Epithelial cell of esophagus (primary cell): ENCODE data around the gene LCN10.

Experiments used
- DNase-seq: peaks from one replicate; pipeline ENCODE4 v3.0.0; 2010; ENCODE audit warnings: low read depth
- H3K4me3 ChIP-seq: 2 replicates; pipeline ENCODE4 v1.5.1; 2011; ENCODE audit warnings: mild to moderate bottlenecking, low read length, control low read depth
- TF ChIP-seq, protein P1 (sequence below): IDR thresholded peaks from 2 replicates; pipeline ENCODE4 v1.5.1; 2011; ENCODE audit warnings: low read depth, mild to moderate bottlenecking, low read length, control low read depth, inconsistent platforms; ENCODE audit not compliant: insufficient read depth; ENCODE audit errors: missing control alignments

The LCN10 gene

DNA sequence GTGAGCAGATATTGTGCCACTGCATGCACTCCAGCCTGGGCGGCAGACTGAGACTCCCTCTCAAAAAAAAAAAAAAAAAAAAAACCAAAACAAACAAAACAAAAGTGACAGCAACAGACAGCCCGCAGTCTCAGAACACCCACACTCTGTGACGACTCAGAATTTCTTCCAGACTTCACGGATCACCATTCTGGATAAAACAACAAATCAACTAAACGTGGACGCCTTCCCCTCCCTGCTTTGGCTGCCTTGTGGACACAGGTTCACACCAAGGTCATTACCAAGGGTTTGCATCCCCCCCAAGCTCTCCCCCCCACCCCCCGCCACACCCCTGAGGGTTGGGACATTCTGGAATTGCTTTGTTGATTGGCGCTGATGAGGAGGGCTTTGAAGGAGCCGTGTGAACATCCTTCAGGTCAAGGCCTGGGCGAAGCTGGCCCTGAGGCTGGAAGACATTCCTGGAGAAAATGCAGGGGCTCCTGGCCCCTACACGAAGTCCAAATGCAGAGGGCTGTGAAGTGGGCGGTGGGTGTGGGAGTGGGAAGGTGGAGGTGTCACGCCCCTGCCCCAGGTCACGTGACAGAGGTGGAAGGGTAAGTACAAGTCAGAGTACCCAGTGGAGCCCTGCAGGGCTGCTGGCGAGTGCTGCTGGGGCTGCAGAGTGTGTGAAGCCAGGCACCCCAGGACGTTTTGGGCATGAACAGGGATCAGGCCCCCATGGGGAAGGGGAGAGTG, 10.1 kb downstream of the LCN10 start:
- no peak overlapping the region for H3K4me3 ChIP-seq
- TF ChIP-seq, protein P1, sequence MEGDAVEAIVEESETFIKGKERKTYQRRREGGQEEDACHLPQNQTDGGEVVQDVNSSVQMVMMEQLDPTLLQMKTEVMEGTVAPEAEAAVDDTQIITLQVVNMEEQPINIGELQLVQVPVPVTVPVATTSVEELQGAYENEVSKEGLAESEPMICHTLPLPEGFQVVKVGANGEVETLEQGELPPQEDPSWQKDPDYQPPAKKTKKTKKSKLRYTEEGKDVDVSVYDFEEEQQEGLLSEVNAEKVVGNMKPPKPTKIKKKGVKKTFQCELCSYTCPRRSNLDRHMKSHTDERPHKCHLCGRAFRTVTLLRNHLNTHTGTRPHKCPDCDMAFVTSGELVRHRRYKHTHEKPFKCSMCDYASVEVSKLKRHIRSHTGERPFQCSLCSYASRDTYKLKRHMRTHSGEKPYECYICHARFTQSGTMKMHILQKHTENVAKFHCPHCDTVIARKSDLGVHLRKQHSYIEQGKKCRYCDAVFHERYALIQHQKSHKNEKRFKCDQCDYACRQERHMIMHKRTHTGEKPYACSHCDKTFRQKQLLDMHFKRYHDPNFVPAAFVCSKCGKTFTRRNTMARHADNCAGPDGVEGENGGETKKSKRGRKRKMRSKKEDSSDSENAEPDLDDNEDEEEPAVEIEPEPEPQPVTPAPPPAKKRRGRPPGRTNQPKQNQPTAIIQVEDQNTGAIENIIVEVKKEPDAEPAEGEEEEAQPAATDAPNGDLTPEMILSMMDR = no peak

DNA sequence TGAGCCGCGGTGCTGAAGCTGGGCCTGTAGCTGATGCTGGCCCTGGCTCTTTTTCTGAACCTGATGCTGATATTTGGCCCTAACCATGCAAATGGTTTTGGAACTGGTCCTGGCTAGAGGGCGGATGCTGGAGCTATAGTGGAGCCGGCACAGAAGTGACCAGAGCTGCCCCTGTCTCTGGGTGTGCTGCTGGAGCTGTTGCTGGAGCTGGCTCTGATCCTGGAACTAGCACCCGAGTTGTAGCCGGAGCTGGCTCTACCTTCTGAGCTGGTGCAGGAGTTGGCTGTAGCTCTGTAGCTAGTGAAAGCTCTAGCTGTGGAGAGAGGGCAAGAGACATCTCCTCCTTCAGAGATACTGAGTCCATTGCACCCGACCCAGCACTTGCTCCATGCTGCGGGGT, 12.8 kb downstream of the LCN10 start:
- no peak for DNase-seq
- TF ChIP-seq, protein P1 = no peak
- no peak overlapping the region for H3K4me3 ChIP-seq

More for the DNA sequence above, 10.1 kb downstream of the LCN10 start:
- DNase-seq = no peak

DNA sequence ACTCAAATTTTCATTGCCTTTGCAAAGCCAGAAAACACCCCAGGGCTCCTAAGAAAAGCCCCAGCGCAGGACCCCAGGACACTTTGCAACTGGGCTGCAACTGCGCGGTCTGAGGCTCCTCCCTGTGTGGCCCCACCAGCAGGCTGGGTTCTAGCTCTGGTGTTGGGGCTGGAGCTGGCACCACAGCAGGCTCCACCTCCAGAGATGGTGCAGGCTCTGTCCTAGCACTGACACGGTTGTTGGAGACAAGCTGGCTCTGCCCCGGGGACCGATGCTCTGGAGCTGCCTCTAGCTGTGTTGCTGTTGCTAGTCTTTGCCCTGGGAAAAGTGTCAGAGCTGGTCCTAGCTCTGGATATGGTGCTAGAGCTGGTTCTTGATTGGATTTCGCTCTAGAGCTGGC, 13.6 kb downstream of the LCN10 start:
- no peak for DNase-seq
- TF ChIP-seq, protein P1 = no peak
- peak overlapping the region; percentile 92 for H3K4me3 ChIP-seq

DNA sequence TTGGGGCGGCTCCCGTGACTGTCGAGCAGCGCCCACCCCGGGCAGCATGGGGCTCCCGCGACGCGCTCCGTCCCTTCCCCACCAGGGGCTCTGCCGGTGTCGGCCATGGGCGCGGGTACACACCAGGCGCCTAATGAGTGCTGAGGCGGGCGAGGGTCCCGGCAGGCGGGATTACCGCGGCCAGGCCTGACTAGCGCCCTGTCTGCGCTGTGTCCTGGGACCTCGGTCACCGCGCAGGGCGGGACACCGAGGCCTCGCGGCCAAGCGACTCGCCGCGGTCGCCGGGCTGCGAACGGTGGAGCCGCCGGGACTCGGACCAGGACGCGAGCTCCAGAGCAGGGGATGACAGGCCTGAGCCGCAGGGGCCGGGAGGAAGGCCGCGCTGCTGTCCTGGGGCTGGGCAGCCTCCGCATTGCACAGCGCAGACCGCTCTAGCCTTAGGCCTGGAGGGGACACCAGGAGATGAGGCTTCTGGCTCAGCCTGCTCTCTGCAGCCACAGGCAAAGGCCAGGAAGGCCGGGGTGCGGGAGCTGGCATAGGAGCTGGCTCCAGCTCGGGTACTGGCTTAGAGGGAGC, 14.1 kb downstream of the LCN10 start:
- DNase-seq = no peak
- TF ChIP-seq, protein P1 = no peak
- peak overlapping the region; percentile 92 for H3K4me3 ChIP-seq

DNA sequence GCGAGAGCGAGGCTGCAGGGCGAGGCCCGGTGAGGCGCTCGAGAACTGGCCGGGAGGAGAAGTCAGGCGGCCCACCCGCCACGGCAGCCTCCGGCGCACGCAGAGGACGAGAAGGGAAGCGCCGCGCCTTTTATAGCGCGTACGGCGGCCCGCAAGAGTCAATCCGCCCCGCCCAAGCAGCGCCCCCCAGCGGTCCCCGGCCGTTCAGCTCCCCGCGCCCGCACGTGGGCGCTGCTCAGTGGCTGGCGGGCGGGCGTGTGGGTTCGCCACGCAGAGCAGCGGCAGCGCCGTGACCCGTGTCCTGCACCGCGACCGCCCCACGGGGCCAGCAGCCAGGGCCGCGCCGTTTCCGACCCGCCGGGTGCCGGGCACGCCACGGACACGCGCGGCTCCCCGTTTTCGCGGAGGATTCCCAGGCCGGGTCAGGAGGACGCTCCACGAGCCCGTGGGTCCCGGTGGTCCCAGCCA, 14.6 kb downstream of the LCN10 start:
- DNase-seq = peak; percentile 86
- H3K4me3 ChIP-seq = peak overlapping the region; percentile 92
- TF ChIP-seq, protein P1 = peak; percentile 54

DNA sequence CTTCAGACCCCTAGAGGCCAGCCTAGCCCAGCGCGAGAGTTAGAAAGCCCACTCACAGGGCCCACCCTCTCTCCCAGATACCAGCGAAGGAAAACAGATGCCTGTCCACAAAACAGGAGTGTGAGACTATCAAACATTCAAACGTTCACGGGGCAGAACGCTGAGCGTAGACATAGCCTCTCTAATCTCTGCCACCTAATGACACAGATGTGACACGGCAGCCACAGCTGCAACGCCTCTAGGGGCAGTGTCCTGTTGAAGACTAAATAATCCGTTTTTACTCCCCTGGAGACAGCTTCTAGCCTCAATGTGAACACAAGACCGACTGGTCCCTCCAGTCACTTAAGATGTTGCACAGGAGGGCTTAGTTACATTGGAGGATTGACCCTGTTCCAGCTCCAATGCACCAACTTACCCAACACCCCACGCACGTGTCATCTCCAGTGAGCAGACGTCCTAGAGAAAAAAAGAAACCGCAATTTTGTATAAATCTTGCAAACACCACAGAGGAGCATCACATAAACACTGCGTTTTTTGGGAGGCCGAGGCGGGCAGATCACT, 16.0 kb downstream of the LCN10 start:
- TF ChIP-seq, protein P1 = peak; percentile 63
- DNase-seq = peak; percentile 43
- peak overlapping the region; percentile 92 for H3K4me3 ChIP-seq
